Lower leg skin (tissue), 4 donors: ENCODE data around the gene MYL3. TPM values are rescaled to one million over a fixed set of nuclear protein-coding genes. Genes with fewer than 3 reads are reported as not detected.

ENCODE experiments used
- total RNA-seq, 4 donors: library from RNA; depleted of rRNA; stranded (reverse); fragments of >200 nt; gene quantifications; one replicate each; pipeline ENCODE4 v1.1.0, GENCODE V29; 2016

The MYL3 gene
- total RNA-seq, 4 donors from 2014 or later: 0.59 to 1.7 (median 1.3) TPM; not detected in 1

Other genes with a start within 250 kb of the MYL3 start
- 100 to 1,000 TPM in 2 of 4 donors, 10 to 100 TPM in 2; 86.5 to 175 (median 105) TPM for gene ALS2CL, start 169.8 kb downstream of the MYL3 start, total RNA-seq
- 1 to 10 TPM in 1 of 4 donors, under 1 TPM in 3; 0.37 to 1.1 (median 0.67) TPM for gene TMIE, start 162.1 kb downstream of the MYL3 start, total RNA-seq
- under 1 TPM in 2 of 4 donors, not detected in 2; 0.13 to 0.52 TPM for gene PRSS50, start 145.6 kb downstream of the MYL3 start, total RNA-seq
- 1 to 10 TPM; 1.8 to 5.4 (median 2.5) TPM for gene PTH1R, start 14.3 kb upstream of the MYL3 start, total RNA-seq
- 100 to 1,000 TPM in 1 of 4 donors, 10 to 100 TPM in 3; 64.6 to 101 (median 82.5) TPM for gene CCDC12, start 113.3 kb upstream of the MYL3 start, total RNA-seq
- gene NBEAL2, start 116.2 kb upstream of the MYL3 start, total RNA-seq: 100 to 1,000 TPM; 176 to 519 (median 217) TPM